Mesothelial cell of epicardium (in vitro differentiated cells): Measurements from ENCODE around the gene RUFY1. TPM values are rescaled to one million over a fixed set of nuclear protein-coding genes. Genes with fewer than 3 reads are reported as not detected.
"Not testable (repeated sequence)": the region's sequence is repeated elsewhere in the genome, so short reads cannot be mapped to it uniquely, and the experiment has no call there.

ENCODE experiments used
- DNase-seq, 2 experiments: peaks; one replicate each; pipeline ENCODE4 v3.0.0; 2021; ENCODE audit warnings: low spot score in 2 of 2; ENCODE audit not compliant: unreplicated experiment in 2 of 2
- H3K27ac Mint-ChIP-seq: 2 replicates; pipeline ENCODE4 v1.8.0; 2021; ENCODE audit warnings: mixed read lengths
- H3K27me3 Mint-ChIP-seq: 2 replicates; pipeline ENCODE4 v1.8.0; 2021; ENCODE audit warnings: low read depth, mixed read lengths
- H3K36me3 Mint-ChIP-seq: 2 replicates; pipeline ENCODE4 v1.8.0; 2021; ENCODE audit warnings: mixed read lengths
- H3K4me1 Mint-ChIP-seq: 2 replicates; pipeline ENCODE4 v1.8.0; 2021; ENCODE audit warnings: mixed read lengths
- H3K4me3 Mint-ChIP-seq: 2 replicates; pipeline ENCODE4 v1.8.0; 2021; ENCODE audit warnings: mild to moderate bottlenecking, moderate library complexity, mixed read lengths
- H3K9me3 Mint-ChIP-seq: 2 replicates; pipeline ENCODE4 v1.8.0; 2021; ENCODE audit warnings: mixed read lengths
- CTCF ChIP-seq: fragments of 200-600 bp; sonication (generic); IDR thresholded peaks from one replicate; pipeline ENCODE4 v1.5.0; 2021; ENCODE audit warnings: antibody characterized with exemption; ENCODE audit not compliant: unreplicated experiment
- total RNA-seq: library from RNA; stranded (reverse); gene quantifications from 3 replicates; pipeline ENCODE4 v1.2.1, GENCODE V29; 2021

The RUFY1 gene
- total RNA-seq, 1 donor from 2014 or later, result 55.9 TPM

- TF ChIP-seq CTCF, result no peak
- Mint-ChIP-seq H3K27ac (no peak overlapping the region), H3K4me1 (peaks cover 7% of the 10 kb centered on the region), H3K27me3 (no peaks in the 10 kb centered on the region), H3K4me3 (no peak overlapping the region), H3K9me3 (no peaks in the 10 kb centered on the region), H3K36me3 (no peaks in the 10 kb centered on the region)
- no peak for DNase-seq
These were observed 13.7 kb upstream of the RUFY1 start for GRCh38 chr5:179536676-179537075.

GRCh38 chr5:179542170-179542569 lies 8.2 kb upstream of the RUFY1 start:
- no peaks in the 10 kb centered on the region for H3K4me1 Mint-ChIP-seq

GRCh38 chr5:179543275-179543674 lies 7.1 kb upstream of the RUFY1 start:
- not testable (repeated sequence) for H3K9me3 Mint-ChIP-seq, H3K27me3 Mint-ChIP-seq, DNase-seq, H3K27ac Mint-ChIP-seq, H3K4me1 Mint-ChIP-seq, H3K36me3 Mint-ChIP-seq, H3K4me3 Mint-ChIP-seq

More at GRCh38 chr5:179542170-179542569, 8.2 kb upstream of the RUFY1 start:
- Mint-ChIP-seq H3K27ac (no peak overlapping the region), H3K27me3 (no peaks in the 10 kb centered on the region), H3K36me3 (no peaks in the 10 kb centered on the region), H3K4me3 (no peak overlapping the region), H3K9me3 (no peaks in the 10 kb centered on the region)
- no peak for DNase-seq
- TF ChIP-seq CTCF, result no peak

GRCh38 chr5:179553006-179553405 lies 2.7 kb downstream of the RUFY1 start:
- no peak overlapping the region for H3K4me3 Mint-ChIP-seq
- H3K27ac Mint-ChIP-seq, result no peak overlapping the region
- H3K36me3 Mint-ChIP-seq, result peaks cover 7% of the 10 kb centered on the region
- DNase-seq, result no peak
- H3K4me1 Mint-ChIP-seq, result peaks cover 20% of the 10 kb centered on the region
- TF ChIP-seq CTCF, result no peak
- no peaks in the 10 kb centered on the region for H3K9me3 Mint-ChIP-seq
- H3K27me3 Mint-ChIP-seq, result no peaks in the 10 kb centered on the region

GRCh38 chr5:179553875-179554274 lies 3.5 kb downstream of the RUFY1 start:
- no peaks in the 10 kb centered on the region for H3K27me3 Mint-ChIP-seq
- H3K4me1 Mint-ChIP-seq, result peaks cover 24% of the 10 kb centered on the region
- peaks cover 7% of the 10 kb centered on the region for H3K36me3 Mint-ChIP-seq
- H3K27ac Mint-ChIP-seq, result peak overlapping the region; percentile 60
- H3K9me3 Mint-ChIP-seq, result no peaks in the 10 kb centered on the region
- no peak overlapping the region for H3K4me3 Mint-ChIP-seq
- TF ChIP-seq CTCF, result no peak
- DNase-seq, result no peak

- H3K4me1 Mint-ChIP-seq, result peaks cover 21% of the 10 kb centered on the region
- H3K27ac Mint-ChIP-seq, result peak overlapping the region; percentile 12
- DNase-seq, result no peak
- H3K9me3 Mint-ChIP-seq, result no peaks in the 10 kb centered on the region
- H3K27me3 Mint-ChIP-seq, result no peaks in the 10 kb centered on the region
- TF ChIP-seq CTCF, result no peak
- H3K36me3 Mint-ChIP-seq, result peaks cover 7% of the 10 kb centered on the region
- H3K4me3 Mint-ChIP-seq, result no peak overlapping the region
These were observed 4.6 kb downstream of the RUFY1 start for GRCh38 chr5:179554981-179555380.

- Mint-ChIP-seq H3K4me3 (peak overlapping the region; percentile 94), H3K4me1 (peaks cover 10% of the 10 kb centered on the region), H3K27ac (peak overlapping the region; percentile 90), H3K36me3 (peaks cover 16% of the 10 kb centered on the region)
- H3K9me3 Mint-ChIP-seq, H3K27me3 Mint-ChIP-seq, DNase-seq: not testable (repeated sequence)
These were observed 8.0 kb downstream of the RUFY1 start for GRCh38 chr5:179558261-179558799.
